ENCODE data around the gene PTPRZ1.

Gene PTPRZ1

DNA sequence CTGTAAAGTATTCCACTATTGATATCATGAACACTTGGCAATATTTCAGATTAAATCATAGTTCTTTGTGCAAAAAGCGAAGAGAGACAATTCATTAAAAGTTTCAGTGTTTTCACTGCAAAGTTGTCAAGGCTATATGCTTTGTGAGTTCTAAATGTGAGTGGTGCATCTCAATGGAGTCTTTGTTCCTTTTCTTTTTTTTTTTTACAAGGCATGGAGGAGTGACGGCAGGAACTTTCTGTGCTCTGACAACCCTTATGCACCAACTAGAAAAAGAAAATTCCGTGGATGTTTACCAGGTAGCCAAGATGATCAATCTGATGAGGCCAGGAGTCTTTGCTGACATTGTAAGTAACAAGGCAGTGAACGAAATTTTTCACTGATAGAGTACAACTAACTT, 186.6 kb downstream of the PTPRZ1 start:
- H3K27me3 Mint-ChIP-seq: no peaks in the 10 kb centered on the region
- H3K4me1 Mint-ChIP-seq (ENCODE audit: low read depth in 2 of 2): no peaks in the 10 kb centered on the region
- no peaks in the 10 kb centered on the region for H3K9me3 Mint-ChIP-seq
- no peak for ATAC-seq (replicated peaks)
- no peak overlapping the region for H3K27ac Mint-ChIP-seq
- DNase-seq: no peak
- no peak overlapping the region for H3K4me3 Mint-ChIP-seq
- no peaks in the 10 kb centered on the region for H3K36me3 Mint-ChIP-seq (ENCODE audit: insufficient read depth)

DNA sequence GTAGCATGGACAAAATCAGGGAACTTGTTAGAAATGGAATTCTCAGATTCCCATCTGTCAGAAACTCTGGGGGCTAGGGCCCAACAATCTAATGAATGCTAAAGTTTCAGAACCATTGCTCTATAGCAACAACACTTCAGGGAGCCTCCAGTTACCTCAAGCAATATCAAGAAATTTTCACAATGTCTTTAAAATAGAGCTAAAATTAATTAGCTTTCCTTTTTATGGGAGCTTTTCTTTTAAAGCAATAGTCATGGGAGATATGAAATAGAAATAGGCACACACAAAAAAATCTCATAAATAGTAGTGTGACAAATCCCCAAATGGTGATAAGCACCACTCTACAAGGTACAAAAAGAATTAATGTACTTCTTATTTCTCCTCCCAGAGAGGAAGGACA, 190.2 kb downstream of the PTPRZ1 start:
- Mint-ChIP-seq H3K27ac (no peak overlapping the region), H3K4me1 (ENCODE audit: low read depth in 2 of 2) (no peaks in the 10 kb centered on the region), H3K27me3 (no peaks in the 10 kb centered on the region), H3K36me3 (ENCODE audit: insufficient read depth) (no peaks in the 10 kb centered on the region), H3K9me3 (no peaks in the 10 kb centered on the region), H3K4me3 (no peak overlapping the region)
- ATAC-seq (replicated peaks): no peak
- DNase-seq: no peak

DNA sequence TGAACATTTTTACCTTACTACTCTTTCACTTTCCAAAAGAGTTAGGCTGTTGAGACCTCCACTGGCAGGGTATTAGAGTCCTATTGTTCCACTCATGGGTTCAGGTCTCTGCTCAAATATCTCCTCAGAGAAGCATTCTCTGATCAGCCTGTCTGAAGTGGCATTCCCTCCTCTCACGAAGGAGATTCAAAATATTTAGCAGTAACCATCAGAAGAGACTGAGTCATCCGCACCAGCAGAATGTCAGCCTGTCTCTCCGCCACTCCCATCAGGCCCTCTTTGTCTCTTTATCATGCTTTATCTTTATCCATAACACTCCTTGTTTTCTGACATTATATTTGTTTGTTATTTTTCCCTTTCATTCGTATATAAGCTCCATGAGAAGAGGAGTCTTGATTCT, 192.0 kb downstream of the PTPRZ1 start:
- H3K27me3 Mint-ChIP-seq: no peaks in the 10 kb centered on the region
- DNase-seq (no peak), ATAC-seq (replicated peaks) (no peak)
- no peaks in the 10 kb centered on the region for H3K36me3 Mint-ChIP-seq (ENCODE audit: insufficient read depth)
- H3K4me3 Mint-ChIP-seq: no peak overlapping the region
- no peaks in the 10 kb centered on the region for H3K4me1 Mint-ChIP-seq (ENCODE audit: low read depth in 2 of 2)
- H3K9me3 Mint-ChIP-seq: no peaks in the 10 kb centered on the region
- no peak overlapping the region for H3K27ac Mint-ChIP-seq

DNA sequence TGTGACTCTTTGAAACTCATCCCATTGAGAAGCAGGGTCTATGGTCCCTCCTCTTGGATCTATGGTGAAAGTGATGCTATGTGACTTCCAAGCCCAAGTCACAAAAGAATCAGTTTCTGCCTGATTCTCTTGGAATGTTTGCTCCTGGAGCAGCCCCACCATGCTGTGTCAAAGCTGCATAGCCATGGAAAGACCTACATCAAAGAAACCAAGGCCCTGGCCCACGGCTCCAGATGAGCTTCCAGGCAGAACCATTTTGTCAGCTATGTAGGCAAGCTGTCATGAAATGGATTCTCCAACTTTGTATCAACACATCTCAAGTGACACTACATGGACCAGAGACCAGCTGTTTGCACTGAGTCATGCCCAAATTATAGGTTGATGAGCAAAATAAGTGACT, 194.1 kb downstream of the PTPRZ1 start:
- no peak overlapping the region for H3K4me3 Mint-ChIP-seq
- H3K9me3 Mint-ChIP-seq: no peaks in the 10 kb centered on the region
- no peaks in the 10 kb centered on the region for H3K4me1 Mint-ChIP-seq (ENCODE audit: low read depth in 2 of 2)
- no peak for DNase-seq
- H3K27me3 Mint-ChIP-seq: no peaks in the 10 kb centered on the region
- H3K27ac Mint-ChIP-seq: no peak overlapping the region
- ATAC-seq (replicated peaks): no peak
- H3K36me3 Mint-ChIP-seq (ENCODE audit: insufficient read depth): no peaks in the 10 kb centered on the region

DNA sequence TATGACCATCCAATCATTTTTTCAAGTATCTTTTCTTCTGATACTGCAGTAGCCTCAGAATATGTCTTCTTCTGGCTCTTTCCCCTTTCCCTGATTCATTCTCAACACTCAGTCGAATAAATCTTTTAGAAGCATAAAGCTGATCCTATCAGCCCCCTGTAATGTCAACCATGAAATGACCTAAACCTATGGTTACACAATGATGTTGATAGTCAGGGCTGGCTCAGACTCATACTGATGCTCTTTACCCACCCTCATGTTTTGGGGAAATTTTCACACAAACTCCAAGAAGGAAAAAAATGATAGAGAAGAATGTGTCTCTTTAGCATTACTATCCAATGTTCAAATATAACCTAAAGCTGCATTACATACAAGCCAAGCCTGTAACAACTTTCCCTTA, 195.1 kb downstream of the PTPRZ1 start:
- DNase-seq (no peak), ATAC-seq (replicated peaks) (no peak)
- Mint-ChIP-seq H3K36me3 (ENCODE audit: insufficient read depth) (no peaks in the 10 kb centered on the region), H3K27ac (no peak overlapping the region), H3K4me3 (no peak overlapping the region), H3K27me3 (no peaks in the 10 kb centered on the region), H3K4me1 (ENCODE audit: low read depth in 2 of 2) (no peaks in the 10 kb centered on the region), H3K9me3 (no peaks in the 10 kb centered on the region)

DNA sequence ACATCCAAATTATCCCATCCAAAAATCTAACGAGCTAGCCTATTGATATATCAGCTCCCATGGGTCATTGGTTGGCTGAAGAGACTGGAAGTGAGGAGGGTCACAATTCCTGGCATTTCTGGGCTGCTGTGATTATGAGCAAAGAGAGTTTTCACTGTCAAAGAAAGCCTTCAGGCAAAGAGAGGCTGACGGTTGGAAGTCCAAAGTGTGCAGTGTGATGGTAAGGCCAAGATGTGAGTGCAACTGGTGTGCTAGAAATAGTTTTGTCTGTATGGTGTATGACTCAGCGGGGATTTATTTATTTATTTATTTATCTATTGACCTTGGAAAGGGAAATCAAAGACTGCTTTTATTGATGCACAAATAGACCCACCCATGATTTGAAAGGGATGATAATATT, 196.0 kb downstream of the PTPRZ1 start:
- Mint-ChIP-seq H3K36me3 (ENCODE audit: insufficient read depth) (no peaks in the 10 kb centered on the region), H3K9me3 (no peaks in the 10 kb centered on the region), H3K4me1 (ENCODE audit: low read depth in 2 of 2) (no peaks in the 10 kb centered on the region), H3K27me3 (no peaks in the 10 kb centered on the region), H3K4me3 (no peak overlapping the region), H3K27ac (no peak overlapping the region)
- DNase-seq (no peak), ATAC-seq (replicated peaks) (no peak)

DNA sequence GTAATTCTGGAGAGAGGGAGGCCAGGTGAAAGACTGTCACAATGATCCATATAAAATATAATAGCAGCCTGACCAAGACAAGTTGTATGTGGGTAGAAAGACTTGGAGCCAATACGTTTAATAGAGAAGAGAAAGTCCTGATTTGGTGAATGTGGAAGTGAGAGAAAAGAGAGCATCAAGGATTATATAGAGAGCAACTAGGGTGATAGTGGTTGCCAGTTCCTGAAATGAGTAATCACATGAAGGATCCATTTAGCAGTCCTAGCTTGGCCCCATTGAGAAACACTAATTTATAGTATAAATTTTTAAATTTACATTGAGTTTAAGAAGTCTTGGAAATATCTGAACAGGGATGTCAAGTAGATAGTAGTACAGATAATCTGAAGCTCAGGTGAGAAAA, 197.1 kb downstream of the PTPRZ1 start:
- DNase-seq (no peak), ATAC-seq (replicated peaks) (no peak)
- H3K4me1 Mint-ChIP-seq (ENCODE audit: low read depth in 2 of 2): no peaks in the 10 kb centered on the region
- H3K27ac Mint-ChIP-seq: no peak overlapping the region
- H3K4me3 Mint-ChIP-seq: no peak overlapping the region
- no peaks in the 10 kb centered on the region for H3K27me3 Mint-ChIP-seq
- H3K36me3 Mint-ChIP-seq (ENCODE audit: insufficient read depth): no peaks in the 10 kb centered on the region
- H3K9me3 Mint-ChIP-seq: no peaks in the 10 kb centered on the region

DNA sequence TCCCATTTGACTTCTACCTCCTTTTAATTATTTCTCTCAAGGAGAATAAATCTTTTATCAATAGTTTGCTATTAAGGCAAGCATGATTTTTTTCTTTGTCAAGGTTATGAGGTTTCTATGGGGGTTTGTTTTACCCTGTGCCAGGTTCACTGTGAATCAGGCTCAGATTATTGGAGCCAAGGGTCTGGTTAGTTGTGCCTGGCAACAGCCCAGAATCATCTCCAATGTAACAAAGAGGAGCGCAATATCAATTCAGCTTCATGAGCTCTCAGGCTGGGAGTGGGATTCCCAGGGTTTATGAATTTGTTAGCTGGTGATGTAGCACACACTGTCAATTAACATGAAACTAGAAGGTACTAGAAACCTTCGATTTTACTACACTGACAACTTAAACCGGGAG, 197.9 kb downstream of the PTPRZ1 start:
- DNase-seq (no peak), ATAC-seq (replicated peaks) (no peak)
- H3K4me3 Mint-ChIP-seq: no peak overlapping the region
- H3K27me3 Mint-ChIP-seq: no peaks in the 10 kb centered on the region
- no peak overlapping the region for H3K27ac Mint-ChIP-seq
- H3K9me3 Mint-ChIP-seq: peaks cover 0 to 2% of the 10 kb centered on the region in 2 donors
- peaks cover under 1% of the 10 kb centered on the region for H3K36me3 Mint-ChIP-seq (ENCODE audit: insufficient read depth)
- no peaks in the 10 kb centered on the region for H3K4me1 Mint-ChIP-seq (ENCODE audit: low read depth in 2 of 2)

DNA sequence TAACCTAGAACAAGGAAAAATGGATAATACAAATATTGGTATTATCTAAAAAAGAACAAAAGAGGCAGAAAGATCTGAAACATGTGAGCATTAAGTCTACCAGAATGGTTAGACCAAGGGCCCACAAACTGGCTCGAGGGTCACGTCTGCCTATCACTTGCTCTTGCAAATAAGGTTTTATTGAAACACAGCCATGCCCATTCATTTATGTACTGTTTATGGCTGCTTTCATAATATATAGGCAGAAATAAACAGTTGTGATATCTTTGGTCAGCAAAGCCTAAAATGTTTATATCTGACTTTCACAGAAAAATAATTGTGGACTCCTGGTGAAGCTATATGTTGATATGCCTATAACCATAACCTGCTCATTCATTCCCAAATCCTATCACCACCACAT, 199.3 kb downstream of the PTPRZ1 start:
- H3K27me3 Mint-ChIP-seq: no peaks in the 10 kb centered on the region
- no peak for ATAC-seq (replicated peaks)

DNA sequence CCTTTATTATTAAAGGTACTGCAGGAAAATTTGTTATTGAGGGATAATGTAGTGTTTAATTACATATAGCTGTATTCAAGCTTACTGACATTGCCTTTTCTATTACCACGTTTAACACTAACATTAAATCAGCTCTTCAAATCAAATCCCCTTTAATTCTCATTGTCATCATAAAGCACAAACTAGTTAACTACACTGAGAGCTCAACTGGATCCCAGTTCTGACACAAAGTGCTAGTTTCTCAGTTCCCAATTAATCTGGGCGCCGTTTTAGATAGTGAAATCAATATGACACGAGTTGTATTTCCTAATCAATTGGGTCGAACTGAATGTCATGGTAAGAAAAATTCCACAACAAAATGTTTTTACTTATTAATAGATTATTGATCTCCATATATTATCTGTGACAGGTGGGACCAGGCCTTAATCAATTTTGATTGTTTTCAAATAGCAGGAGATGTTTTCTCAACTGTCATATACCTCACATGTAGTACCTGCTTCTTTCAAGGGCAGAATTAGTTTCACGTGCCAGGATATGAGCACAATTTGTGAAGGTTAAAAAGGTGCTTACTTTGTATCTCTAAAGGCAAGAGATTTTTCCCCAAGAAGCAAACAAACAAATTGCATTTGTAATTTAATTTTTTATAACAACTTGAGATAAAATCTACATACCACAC, 200.1 kb downstream of the PTPRZ1 start:
- no peak for ATAC-seq (replicated peaks)
- no peak for DNase-seq
- H3K27me3 Mint-ChIP-seq: no peaks in the 10 kb centered on the region
- no peaks in the 10 kb centered on the region for H3K4me1 Mint-ChIP-seq (ENCODE audit: low read depth in 2 of 2)
- no peak overlapping the region for H3K27ac Mint-ChIP-seq
- H3K36me3 Mint-ChIP-seq (ENCODE audit: insufficient read depth): peaks cover 4% of the 10 kb centered on the region
- no peak overlapping the region for H3K4me3 Mint-ChIP-seq
- peaks cover 0 to 2% of the 10 kb centered on the region in 2 donors for H3K9me3 Mint-ChIP-seq

More for the DNA sequence above, 199.3 kb downstream of the PTPRZ1 start:
- no peak overlapping the region for H3K4me3 Mint-ChIP-seq
- peaks cover 4% of the 10 kb centered on the region for H3K36me3 Mint-ChIP-seq (ENCODE audit: insufficient read depth)
- H3K9me3 Mint-ChIP-seq: peaks cover 0 to 2% of the 10 kb centered on the region in 2 donors
- H3K4me1 Mint-ChIP-seq (ENCODE audit: low read depth in 2 of 2): no peaks in the 10 kb centered on the region
- H3K27ac Mint-ChIP-seq: no peak overlapping the region
- DNase-seq: no peak

DNA sequence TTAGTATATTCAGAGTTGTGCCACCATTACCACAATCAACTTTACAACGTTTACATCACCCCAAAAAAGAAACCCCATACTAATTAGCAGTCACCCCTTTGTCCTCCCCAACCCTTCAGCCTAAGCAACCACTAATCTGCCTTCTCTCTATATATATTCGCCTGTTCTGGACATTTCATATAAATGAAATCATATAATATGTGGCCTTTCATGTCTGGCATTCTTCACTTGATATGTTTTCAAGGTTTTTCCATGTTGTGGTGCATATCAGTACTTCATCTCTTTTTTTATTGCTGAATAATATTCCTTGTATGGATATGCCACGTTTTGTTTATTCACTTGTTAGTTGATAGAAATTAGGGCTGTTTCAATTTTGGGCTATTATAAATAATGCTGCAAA, 200.7 kb downstream of the PTPRZ1 start:
- no peak overlapping the region for H3K27ac Mint-ChIP-seq
- no peak for DNase-seq
- H3K9me3 Mint-ChIP-seq: peaks cover 0 to 2% of the 10 kb centered on the region in 2 donors
- peaks cover 4% of the 10 kb centered on the region for H3K36me3 Mint-ChIP-seq (ENCODE audit: insufficient read depth)
- ATAC-seq (replicated peaks): no peak
- no peak overlapping the region for H3K4me3 Mint-ChIP-seq
- no peaks in the 10 kb centered on the region for H3K27me3 Mint-ChIP-seq
- H3K4me1 Mint-ChIP-seq (ENCODE audit: low read depth in 2 of 2): no peaks in the 10 kb centered on the region

DNA sequence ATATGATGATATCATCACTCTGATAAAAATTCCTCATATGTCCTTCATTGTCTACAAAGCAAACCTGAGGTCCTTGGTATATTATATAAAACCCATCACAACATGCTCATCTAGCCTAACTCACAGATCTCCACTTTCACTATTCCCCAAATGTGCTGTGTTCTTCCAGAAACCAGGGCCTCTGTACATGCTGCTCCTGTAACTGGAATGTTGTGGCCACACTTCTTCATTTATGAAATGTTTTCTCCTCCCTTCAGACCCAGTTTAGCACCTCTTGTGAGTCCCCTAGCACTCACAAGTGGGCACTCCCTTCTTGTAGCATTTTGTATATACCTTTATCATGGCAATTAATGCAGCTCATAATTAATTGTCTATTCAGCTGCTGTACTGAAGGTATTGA, 209.2 kb downstream of the PTPRZ1 start:
- no peak for ATAC-seq (replicated peaks)
- Mint-ChIP-seq H3K4me1 (ENCODE audit: low read depth in 2 of 2) (no peaks in the 10 kb centered on the region), H3K27me3 (no peaks in the 10 kb centered on the region), H3K36me3 (ENCODE audit: insufficient read depth) (peaks cover 4% of the 10 kb centered on the region), H3K9me3 (peaks cover 0 to 6% of the 10 kb centered on the region in 2 donors), H3K27ac (no peak overlapping the region), H3K4me3 (no peak overlapping the region)
- DNase-seq: no peak

DNA sequence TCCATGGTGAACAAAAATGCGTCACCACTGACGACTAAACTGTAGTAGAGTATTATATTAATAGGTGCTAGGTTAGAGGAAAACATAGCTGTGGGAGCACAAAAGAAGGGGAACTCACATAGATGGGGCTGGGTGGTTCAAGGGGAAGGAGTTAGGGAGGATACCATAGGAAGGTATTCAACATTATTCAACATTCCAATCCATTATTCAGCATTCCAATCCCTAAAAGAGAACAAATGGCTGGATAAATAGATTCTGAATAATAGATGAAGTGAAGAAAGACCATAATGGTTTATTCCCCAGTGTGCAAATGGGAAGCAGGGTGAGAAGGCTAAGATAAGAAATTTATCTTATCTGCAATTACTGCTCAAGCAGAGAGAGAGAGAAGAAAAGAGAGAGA, 209.7 kb downstream of the PTPRZ1 start:
- Mint-ChIP-seq H3K4me3 (no peak overlapping the region), H3K4me1 (ENCODE audit: low read depth in 2 of 2) (no peaks in the 10 kb centered on the region)

DNA sequence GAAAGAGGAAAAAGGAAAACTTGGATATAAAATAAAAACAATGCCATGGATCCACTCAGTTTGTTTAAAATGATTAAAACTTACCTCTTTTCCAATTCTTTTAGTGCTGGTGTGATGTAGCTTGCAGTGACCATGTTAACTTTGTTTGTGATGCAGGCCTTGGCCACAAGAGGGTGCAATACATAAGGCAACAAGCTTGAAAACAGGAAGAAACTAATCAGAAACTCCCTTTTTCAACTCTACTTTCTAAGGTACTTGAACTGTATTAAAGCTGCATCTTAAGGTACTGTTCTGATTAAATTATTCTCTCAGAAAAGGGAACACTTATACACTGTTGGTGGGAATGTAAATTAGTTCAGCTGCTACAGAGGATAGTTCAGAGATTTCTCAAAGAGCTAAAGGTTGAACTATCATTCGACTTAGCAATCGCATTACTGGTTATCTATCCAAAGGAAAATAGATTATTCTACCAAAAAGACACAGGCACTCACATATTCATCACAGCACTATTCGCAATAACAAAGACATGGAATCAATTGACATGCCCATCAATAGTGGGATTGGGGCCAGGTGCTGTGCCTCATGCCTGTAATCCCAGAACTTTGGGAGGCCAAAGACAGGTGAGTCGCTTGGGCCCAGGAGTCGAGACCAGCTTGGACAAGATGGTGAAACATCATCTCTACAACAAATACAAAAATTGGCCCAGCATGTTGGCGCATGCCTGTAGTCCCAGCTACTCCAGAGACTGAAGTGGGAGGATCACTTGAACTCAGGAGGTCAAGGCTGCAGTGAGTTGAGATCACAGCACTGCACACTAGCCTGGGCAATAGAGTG, 220.2 kb downstream of the PTPRZ1 start:
- no peak overlapping the region for H3K27ac Mint-ChIP-seq
- DNase-seq: peak in 2 of 3 experiments; percentile 2 to 19

More for the DNA sequence above, 209.7 kb downstream of the PTPRZ1 start:
- Mint-ChIP-seq H3K27me3 (no peaks in the 10 kb centered on the region), H3K9me3 (peaks cover 0 to 6% of the 10 kb centered on the region in 2 donors), H3K27ac (no peak overlapping the region), H3K36me3 (ENCODE audit: insufficient read depth) (peaks cover 4% of the 10 kb centered on the region)
- DNase-seq (no peak), ATAC-seq (replicated peaks) (no peak)

More for the DNA sequence above, 220.2 kb downstream of the PTPRZ1 start:
- ATAC-seq (replicated peaks): no peak
- H3K4me3 Mint-ChIP-seq: no peak overlapping the region
- no peaks in the 10 kb centered on the region for H3K4me1 Mint-ChIP-seq (ENCODE audit: low read depth in 2 of 2)
- H3K36me3 Mint-ChIP-seq (ENCODE audit: insufficient read depth): peaks cover 5% of the 10 kb centered on the region
- H3K27me3 Mint-ChIP-seq: no peaks in the 10 kb centered on the region
- no peaks in the 10 kb centered on the region for H3K9me3 Mint-ChIP-seq

Measured in effector memory CD8-positive, alpha-beta T cell (primary cell).